ENCODE data around the gene SKIC3.
A peak's percentile ranks its signal among the peaks of the same experiment; 100 is the strongest.

SKIC3 gene

DNA sequence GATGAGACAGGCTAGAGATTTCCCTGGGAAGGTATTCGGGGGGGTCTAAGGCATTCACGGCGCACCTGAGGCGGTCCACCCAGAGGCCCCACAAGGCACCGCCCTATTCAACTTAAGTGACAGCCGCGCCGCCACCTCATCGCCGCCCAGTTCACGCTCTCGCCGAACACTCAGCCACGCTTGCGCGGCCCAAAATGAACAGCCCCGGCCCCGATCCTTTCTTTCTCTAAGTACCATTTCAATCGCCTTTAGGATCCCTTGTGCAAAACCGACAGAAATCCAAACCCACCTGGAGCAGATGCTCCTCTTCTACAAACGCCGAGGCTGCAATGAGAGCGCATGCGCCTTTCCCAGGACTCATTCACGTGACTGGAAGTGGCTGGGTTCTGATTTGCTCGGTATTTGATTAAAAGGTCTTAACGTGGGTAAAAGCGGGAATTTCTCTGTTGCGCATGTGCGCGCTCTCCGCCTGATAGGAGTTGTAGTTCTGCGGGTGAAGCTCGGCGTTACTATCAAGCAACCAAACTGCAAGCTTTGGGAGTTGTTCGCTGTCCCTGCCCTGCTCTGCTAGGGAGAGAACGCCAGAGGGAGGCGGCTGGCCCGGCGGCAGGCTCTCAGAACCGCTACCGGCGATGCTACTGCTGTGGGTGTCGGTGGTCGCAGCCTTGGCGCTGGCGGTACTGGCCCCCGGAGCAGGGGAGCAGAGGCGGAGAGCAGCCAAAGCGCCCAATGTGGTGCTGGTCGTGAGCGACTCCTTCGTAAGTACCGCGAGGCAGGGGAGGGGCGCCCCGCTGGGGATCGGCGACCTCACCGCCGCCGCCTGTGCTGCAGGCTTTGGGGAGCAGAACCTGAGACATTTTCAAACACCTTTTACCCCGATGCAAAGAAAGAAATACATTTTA, at the start of gene SKIC3, which contains the start of gene ARSK:
SKIC3 (minus strand) TSS at position 331 of the 902 bp plus-strand sequence. CDS start 7,827 bp downstream, outside the sequence.
ARSK (plus strand) TSS at position 455 of the 902 bp plus-strand sequence; CDS start at position 633, 178 bp downstream.
- DNase-seq, result peak; percentile 93 to 98

DNA sequence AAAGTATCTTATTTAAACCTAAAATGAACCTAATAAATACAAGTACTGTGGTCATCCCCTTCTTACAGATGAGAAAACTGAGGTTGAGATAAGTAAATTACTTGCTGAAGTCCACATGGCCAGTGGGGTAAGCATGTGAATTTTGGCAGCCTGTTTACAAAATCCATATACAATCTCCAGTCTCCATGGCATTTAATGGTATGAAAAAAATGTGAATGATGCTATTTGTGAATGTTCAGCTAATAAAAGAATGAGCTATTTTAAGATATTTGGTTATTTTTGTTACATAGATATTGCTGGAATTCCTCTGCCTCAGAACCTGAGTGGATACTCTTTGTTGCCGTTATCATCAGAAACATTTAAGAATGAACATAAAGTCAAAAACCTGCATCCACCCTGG, 45.8 kb upstream of the SKIC3 start:
- DNase-seq, result no peak

DNA sequence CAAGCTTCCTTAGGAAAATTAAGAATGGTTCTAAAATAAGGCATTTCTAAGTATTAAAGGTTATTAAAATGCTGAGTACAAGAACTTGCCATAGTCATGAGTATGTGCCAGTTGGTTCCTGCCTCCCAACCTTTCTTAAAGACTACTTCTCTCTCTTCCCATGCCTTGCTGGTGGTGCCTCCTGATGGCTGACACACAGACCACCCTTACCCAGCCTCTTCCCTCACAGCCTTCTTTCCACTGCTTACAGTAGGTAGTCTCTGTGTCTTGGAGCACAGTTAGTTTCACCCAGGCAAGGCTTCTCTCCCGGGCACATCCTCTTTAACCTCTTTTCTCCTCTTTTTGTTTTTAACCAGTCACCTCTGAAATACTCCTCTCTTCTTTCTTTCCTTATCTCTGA, 44.5 kb upstream of the SKIC3 start:
- no peak for DNase-seq

DNA sequence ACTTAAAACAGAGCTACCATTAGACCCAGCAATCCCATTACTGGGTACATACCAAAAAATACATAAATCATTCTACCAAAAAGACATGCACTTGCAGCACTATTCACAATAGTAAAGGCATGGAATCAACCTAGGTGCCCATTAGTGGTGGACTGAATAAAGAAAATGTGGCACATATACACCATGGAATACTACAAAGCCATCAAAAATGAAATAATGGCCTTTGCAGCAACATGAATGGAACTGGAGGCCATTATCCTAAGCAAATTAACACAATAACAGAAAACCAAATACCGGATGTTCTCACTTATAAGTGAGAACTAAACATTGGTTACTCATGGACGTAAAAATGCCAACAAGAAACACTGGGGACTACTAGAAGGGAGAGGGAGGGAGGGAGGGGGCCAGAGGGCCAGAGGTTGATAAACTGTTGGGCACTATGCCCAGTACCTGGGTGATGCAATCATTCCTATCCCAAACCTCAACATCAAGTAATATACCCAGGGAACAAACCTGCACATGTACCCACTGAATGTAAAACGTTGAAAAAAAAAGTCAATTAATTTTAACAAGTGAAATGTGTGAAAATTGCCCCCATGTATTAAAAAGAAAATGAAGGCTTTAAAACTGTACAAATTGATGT, 40.6 kb upstream of the SKIC3 start:
- DNase-seq, result no peak

DNA sequence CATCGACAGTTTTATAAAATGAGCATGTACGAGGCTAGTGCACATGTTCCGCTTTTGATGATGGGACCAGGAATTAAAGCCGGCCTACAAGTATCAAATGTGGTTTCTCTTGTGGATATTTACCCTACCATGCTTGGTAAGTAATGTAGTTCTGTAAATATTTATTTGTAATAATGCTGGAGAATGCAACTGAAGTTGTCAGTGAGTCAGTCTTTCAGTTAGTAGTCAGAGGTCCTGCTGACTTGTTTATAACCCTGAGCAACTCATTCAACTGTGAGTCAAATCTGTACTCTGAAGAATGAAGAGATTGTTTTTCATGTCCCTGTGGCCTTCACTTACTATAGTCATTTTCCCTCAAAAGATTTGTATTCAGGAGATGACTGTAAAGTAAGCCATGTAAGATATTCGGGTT, 36.7 kb upstream of the SKIC3 start:
- no peak for DNase-seq

DNA sequence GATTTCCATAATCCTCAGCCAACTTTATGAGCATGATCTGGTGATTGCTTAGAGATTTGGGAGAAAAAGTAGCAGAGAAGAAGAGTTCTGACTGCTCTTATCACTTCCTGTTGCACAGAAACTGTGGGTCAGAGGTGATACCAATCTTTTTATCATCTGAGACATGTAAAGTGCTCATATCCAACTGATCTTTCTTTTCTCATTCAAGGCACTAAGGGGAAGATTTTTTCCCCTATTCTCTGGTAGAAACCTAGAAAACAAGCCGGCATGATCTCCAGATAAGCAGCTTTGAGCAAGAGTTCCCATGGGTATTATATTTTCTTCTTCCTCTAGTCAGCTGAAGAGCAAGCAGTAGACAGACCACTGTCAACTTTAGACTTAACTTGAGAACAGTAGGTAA, 36.1 kb upstream of the SKIC3 start:
- no peak for DNase-seq

DNA sequence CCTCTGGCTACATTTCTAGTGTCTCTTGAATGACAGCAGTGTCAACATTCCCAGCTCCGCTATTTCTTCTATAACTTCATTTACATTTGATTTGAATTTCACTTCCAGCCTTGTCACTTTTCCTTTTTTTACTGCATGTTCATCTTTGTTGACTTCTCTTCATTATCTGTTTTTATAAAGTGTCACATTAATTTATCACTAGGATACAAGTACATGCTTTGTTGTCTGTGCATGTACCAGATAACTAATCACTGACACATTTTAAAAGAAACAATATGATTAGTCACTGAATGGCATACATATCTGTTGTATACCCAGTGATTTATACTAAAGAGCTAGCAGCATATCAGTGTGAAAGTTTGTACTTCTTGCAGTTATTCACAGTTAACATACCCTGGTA, 29.2 kb upstream of the SKIC3 start:
- no peak for DNase-seq

DNA sequence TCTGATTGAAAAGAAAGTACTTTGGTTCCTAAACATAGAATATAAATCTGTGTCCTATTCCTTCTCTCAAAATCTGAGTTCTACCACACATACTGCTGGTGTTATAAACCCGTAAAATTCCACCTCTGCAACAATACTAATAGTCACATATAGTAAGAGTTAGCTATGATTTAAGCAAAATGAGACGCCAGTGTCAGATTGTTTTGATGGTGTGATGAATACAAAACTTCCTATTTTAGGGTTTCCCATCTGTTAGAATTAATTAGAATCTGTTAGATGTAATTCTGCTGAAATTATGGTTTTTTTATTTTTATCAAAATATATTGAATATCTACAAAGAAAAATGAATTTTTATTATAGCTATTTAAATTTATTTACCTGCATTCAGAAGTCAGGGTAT, 26.8 kb upstream of the SKIC3 start:
- DNase-seq, result no peak

DNA sequence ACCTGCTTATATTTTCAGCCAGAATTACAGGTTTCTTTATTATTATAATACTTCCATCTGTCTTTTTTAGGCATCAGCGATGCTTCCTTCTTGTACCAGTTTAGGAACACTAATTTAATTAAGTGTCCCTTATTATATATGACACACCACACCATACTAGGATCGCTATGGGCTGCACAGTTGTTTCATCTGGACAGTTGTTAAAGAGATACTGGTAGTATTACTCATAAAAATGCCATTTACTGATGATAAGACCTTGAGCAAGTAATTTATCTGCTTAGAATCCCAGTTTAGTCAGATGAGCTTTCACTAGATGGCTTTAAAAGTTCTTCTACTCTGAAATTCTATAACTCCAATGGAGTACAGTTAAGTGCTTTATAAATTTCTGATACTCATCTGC, 17.2 kb upstream of the SKIC3 start:
- DNase-seq, result no peak

DNA sequence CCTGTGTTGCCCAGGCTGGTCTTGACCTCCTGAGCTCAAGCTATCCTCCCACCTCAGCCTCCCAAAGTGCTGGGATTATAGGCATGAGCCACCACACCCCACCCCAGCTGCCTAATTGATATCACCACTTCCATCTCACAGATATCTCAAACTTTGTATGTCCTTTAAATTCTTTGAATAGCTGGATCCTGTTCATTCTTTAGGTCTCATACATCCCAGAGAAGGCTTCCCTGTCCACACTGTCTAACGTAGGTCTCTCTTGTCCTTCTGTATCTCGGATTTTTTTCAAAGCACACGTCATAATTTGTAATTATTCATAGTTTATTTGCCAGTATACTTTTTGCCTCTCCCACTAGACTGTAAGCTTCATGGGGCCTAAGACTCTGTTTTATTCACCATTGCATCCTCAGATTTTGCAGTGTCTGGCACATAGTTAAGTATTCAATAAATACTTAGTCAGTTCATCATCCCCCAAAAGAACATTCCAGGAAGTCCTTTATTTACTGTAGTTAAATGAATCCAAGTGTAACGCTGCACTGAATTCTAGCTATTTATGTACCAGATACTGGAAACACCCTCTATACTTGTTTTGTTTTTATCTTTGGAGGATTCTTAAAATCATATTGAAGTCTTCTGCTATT, 10.6 kb upstream of the SKIC3 start:
- no peak for DNase-seq

DNA sequence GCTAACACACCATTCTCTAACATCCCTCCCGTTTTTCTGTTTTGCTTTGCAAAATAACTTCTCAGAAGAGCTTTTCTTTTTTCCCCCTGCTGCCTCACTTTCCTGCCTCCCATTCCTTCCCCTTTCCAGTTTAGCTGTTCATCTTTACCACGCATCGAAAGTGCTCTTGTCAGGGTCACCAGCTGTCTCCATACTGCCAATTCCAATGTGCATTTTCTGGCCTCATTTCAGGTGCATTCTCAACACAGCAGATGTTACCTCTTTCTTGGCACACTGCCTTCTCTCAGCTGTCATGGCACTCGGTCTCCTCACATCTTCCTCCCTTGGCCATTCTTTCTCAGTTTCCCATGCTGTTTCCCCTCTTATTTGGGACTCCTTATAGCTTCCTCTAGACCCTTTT, 9.7 kb upstream of the SKIC3 start:
- DNase-seq, result no peak

DNA sequence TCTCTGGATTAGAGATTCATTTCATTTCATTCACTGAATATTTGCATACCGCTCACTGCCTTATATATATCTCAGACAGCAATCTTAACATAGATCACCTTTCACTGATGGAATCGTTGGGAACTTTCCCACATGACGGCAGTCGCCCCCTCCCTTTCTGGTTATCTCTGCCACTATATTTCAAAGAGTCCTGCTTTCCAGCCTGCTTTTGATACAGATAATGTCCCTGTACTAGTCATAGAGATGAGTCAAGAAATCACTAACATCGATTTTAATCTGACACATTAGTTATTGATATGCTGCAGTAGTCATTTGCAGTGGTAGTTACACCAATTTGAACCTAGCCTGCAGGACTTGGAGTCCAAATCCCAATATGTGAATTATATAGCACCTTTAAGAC, 8.6 kb upstream of the SKIC3 start:
- DNase-seq, result no peak

DNA sequence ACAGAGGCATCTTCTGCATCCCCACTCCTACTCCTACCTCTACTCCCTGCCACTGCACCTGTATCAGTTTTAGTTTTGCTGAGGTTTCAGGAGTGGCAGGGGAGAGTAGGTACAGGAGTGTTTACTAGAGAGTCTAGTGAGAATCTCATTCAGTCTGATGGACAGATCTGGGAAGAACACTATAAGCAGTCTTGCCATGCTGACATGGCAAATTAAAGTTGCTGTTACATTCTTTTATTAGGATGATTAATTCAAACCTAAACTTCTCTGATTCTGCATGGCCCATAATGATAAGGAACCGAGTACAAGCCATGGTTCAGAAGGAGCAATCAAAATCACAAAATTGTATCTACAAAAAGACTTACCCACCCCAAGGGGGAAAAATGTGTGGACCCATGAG, 7.5 kb upstream of the SKIC3 start:
- no peak for DNase-seq

DNA sequence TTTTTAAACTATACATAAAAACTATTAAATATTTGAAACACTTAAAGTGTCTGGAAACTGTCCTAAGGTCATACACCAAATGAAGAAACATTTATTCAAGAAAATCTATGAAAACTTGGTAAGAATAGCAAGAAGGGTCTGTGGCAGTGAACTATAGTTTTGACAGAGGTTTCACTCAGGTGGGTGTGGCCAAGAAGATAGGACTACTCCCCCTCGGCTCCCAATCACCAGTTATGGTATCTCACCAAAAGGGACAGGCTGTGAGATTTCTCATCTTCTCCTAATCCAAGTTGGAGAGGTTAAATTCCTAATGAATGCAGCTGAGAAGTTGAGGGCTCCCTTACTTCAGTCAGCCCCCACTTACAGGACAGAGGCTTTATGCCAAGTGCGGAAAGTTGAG, 3.1 kb upstream of the SKIC3 start:
- DNase-seq, result no peak

DNA sequence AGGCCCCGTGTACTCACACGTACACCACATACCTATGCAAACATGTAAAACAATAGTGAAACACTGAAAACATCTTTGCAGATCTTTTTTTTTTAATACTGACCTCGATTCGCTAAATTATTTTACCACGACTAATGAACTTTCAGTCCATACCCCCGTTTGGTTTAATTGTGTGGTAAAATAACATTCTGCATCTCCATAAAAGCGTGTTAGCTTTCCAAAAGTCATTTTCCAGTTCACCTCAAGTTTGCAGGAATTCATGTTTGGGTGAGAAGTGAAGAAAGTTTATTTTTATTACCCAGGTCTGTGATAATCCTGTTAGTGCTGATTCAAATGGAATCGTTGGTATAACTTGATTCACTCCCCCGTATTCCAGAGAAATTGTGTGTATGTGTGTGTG, 776 bp upstream of the SKIC3 start:
- DNase-seq, result no peak

DNA sequence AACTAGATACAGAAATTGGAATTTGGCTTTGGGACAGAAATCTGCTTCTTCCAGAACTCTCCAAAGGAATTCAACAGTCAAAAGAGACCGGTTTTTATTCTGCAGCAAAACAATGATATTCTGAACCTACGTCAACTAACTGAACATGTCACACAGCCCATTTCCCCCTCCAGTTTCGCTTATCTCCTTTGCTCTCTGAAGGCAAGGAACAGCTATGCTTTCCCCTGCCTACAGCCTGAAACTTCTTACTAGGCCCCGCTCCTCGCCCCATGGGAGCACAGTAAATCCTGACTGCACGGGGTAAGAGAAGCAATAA, 488 bp downstream of the SKIC3 start:
- DNase-seq, result peak in 1 of 2 donors; percentile 55

DNA sequence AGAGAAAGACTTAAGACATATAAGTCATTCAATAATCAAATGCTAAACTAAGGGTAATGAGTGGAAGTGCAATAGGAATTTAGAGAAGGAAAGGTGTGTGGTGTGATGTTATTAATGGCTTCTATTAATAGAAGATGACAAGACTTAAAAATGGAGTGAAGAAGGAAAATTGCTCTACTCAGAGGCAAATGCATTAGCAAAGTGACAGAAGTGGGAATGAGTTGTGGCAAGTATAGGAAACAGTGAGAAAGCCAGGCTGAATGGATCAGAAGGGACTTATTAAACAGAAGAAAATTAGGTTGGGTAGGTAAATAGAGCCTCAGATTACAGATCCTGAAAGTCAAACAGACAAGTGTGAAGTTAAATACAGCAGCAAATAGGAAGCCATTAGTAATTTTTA, 5.7 kb downstream of the SKIC3 start:
- no peak for DNase-seq

DNA sequence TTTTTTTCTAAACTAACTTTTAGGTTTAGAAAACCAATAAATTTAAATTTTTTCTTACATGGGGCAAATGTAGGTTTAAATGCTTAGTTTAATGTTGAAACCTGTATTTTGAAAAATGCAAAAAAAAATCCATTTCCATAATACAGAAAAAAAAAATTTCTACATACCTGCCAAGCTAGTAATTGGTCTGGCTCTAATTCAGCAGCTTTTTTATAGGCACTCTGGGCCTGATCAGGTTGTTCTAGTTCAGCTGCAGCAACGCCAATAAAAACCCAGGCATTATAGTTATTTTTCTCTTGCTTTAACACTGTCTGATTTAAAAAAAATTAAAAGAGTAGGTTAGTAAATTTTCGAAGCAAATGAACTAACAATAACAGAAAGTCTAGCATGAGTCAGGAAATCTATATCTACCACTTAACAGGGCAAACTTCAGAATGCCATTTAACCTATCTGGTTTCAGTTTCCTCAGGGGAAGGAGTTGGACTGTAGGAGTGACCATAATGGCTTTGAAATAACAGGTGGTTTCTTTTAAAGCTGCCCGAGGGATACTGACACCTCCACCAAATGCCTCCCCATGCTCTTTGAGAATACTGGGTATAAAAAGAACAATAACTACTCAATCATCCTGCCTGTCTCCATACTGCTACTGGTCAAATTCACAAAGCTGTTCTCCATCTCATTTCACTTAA, 11.6 kb downstream of the SKIC3 start:
- no peak for DNase-seq

DNA sequence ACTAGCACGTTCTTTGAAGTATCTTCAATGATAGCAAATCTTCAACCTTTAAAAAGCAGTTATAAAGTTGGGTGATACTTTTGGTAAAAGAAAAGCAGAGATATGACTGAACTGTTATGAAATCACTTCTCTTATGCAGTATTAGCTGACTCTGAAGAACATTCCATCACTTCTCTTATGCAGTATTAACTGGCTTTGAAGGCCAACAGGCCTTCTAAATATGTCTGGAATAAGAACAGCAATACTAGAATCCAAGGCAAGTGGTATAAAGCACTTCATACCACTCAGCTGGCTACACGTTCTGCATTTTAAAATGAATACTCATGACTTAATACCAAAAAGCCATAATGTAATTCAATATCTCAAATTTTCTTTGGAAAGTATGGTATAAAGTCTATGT, 17.3 kb downstream of the SKIC3 start:
- DNase-seq, result no peak

DNA sequence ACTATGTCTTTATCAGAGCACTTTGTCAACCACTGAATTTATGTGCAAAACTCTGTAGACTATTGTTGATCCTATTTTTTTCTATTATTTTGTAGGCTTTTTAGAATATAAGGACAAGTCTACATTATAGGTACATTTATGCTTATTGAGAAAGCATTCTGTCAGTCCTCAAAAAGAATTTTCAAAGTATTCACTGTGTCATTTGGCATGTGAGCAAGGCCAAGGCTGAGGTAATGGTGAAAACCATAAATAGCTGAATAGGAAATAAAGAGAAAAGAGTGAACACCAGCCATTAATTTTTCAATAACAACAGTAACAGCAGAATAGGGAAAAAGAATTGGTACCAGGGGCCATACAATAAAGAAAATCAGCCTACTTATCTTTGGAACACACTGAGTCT, 21.0 kb downstream of the SKIC3 start:
- no peak for DNase-seq

DNA sequence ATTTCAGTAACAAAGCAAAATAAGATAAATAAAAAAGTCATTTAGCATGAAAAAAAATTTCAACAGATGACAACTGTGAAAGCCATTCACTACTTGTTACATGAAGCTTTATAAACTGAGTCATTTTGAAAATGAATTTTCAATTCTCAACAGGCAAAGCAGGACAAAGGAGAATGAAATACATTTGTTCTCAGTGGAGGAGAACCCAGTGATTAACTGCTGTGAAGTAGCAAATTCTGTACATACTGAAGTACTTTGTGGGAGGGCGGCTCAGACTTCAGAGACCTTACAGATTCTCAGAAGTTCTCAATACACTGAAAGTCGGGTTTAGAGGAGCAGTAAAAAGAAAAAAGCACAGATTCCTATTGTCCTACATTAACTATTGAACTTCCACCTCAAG, 21.7 kb downstream of the SKIC3 start:
- no peak for DNase-seq

DNA sequence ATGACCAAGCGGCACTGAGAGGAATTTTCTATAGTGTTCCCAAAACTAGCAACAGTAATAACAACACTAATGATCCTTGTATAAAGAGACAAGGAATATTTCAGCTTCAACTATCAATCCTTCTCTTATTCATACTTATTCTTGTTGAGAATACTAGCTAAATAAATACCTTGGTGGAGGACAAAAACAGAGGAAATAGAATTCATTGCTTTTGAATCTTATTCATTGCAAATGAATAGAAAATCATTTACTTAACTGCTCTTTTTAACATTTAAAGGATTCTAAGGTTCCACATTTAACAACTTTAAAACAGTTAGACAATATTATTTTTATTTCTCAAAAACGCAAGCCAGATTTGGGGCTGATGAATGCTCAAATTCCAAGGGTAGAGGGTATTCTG, 22.4 kb downstream of the SKIC3 start:
- DNase-seq, result no peak

DNA sequence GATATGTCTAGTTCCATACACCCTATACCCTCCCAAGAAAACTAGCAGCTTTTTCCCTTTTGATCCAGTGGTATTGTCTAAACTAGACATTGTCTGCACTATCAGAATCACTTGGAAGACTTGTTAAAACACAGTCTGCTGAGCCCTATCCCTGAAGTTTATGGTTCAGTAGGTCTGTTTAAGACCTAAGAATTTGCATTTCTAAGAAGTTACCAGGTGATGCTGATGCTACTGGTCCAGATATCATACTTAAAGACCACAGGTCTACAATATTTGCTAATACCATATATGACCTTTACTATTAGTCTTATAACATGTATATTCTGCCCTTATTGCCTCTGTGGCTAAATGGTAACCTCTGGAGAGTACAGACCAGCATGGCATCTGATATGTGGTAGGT, 23.3 kb downstream of the SKIC3 start:
- no peak for DNase-seq

DNA sequence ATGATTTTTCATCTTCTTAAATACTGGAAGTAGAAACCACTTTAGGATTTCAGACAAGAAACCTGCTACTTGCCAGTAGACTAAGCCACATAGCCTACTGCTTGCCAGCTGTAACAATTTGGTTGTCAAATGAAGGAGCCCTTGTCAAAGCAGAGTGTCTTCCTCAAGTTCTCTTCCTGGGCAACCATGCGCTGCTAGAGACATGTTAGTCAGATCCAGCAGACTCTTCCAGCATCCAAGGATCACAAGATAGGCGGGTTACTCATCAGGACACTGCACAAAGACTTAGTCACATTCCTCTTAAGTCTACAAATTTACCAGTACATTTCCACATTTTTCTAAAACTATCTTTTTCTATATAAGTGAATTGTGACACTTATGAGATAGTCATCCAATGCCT, 24.4 kb downstream of the SKIC3 start:
- DNase-seq, result no peak

Measured in bone marrow (tissue), 2 donors.